Erythroblast (primary cell): Measurements from ENCODE around the gene DZIP3.

Experiments used
- DNase-seq, 2 experiments: peaks; one replicate each; lab custom pipeline; 2025; lab: John Stamatoyannopoulos, UW
- GATA1 ChIP-seq: IDR thresholded peaks from 2 replicates; pipeline ENCODE4 v1.6.1; 2011; ENCODE audit warnings: low read depth, mild to moderate bottlenecking, control low read depth, low read length, moderate library complexity
- POLR2A ChIP-seq: IDR thresholded peaks from 2 replicates; pipeline ENCODE4 v1.6.1; 2011; ENCODE audit warnings: mild to moderate bottlenecking, low read length

Gene DZIP3

DNA sequence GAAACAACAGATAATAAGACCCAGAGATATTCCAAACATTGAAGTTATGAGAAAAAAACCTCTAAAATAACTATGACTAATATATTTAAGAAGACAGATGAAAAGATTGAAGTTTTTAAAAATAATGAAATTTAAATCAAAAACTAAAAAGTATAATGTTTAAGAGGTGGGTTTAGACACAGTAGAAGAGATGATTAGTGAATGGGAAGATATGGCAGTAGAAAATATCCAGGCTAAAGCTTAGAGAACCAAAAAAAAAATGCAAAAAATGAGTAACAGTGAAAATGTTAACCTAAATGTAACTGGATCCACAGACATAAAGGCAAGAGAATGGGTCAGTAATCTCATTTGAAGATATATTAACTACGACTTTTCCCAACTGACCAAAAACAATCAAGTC is 115.5 kb downstream of the DZIP3 start:
- no peak for DNase-seq
- TF ChIP-seq GATA1 (no peak), POLR2A (no peak)

DNA sequence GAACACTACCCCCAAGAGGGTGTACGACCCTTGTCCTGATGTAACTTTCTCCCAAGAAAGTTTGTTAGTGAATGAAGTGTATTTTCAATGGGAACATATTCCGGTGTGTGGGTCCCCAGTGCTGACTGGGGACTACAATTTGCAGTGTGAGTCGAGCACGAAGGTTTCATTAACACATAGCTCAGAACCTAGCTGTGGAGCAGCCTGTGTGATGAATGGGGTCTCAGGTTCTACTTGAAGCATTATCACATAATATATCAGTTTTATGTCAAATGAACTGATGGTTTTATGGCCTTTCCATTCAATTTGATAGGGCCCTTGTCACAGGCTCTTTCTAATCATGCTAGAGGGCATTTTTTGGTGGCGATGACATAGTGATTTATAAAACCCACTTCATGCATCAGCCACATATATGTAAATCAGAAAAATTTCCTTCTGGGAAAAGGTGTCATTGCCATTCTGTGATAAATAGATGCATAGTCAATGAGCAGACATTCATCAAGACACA is 123.5 kb downstream of the DZIP3 start:
- TF ChIP-seq POLR2A: no peak
- TF ChIP-seq GATA1: no peak
- DNase-seq: no peak

DNA sequence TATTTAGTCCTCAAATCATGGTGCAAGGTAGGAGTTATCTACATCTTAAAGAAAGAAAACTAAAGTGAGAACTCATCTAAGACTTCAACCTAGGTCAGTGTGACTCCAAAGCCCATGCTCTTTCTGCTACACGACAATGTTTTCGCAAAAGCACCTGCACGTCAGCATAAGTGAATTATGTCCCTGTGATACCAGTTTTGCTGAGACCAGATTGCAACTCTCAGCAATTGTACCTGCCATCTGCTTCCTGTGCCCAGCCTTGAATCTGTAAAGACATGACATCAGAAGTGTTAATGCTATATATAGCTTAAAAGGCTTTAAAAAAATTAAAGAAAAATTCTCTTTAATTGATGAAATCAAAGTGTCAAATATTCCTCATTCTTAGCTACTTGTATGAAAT is 124.3 kb downstream of the DZIP3 start:
- no peak for DNase-seq
- TF ChIP-seq POLR2A (no peak), GATA1 (no peak)

DNA sequence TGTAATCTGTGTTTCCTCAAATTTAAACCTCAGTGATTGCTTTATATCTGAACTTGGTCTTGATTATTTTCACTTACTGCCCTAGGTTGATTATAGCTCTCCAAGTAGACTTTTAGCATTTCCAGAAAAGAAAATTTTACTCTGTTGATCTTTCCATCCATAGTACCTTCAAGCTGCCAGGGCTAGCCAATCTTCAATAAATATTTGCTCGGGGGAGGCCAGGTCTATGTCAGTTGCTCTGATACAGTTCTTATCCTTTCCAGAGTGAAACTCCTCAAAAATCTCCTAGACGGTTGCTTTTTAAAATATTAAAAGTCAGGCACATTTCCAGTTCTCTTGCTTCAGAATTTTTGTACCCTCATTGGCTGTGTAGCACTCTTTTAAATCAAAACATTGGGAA is 128.9 kb downstream of the DZIP3 start:
- no peak for TF ChIP-seq GATA1
- TF ChIP-seq POLR2A: no peak
- no peak for DNase-seq

DNA sequence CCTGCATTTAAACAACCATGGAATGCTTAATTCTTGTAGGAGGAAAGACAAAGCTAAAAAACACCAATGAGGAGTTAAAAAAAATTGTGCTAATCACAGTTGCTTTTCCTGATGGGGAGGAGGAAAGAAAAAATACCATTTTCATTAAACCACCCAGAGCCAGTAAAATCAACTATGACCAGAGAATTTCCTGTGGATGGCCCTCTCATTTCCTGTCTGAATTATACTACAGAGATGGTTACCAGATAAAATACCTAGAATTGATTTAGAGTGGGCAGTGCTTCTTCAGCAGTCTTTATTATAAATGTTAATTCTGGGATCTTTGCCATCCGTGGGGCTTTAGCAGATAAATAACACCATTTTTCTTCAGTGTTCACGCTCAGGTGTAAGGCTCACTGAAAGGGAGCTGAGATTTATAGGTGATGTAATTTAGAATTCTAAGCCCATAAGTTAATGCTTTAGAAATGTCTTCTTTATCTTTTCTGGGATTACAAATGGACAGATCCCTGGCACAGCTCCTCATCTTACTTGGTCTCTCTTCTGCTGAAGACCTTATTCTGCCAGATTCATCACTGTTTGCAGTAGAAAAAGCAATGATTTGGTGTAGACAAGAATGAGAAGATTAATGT is 129.8 kb downstream of the DZIP3 start:
- no peak for DNase-seq
- no peak for TF ChIP-seq POLR2A
- no peak for TF ChIP-seq GATA1

DNA sequence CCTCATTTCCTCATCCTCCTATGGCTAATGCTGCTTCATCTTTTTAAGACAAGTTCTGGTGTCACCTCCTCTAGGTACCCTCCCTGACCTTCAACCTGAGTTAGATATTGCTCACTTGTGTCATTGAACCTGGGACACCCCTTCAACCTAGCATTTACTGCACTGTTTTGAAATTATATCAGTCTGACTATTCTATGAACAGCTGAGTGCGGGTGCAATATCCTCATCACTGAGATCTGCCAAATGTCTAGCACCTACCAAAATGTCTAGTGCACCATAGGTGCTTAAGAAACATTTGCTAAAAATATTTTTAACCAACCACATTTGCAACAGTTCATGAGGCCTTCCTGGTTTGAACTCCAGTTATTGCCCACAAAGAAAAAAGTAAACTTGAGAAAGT is 133.2 kb downstream of the DZIP3 start:
- TF ChIP-seq GATA1 (no peak), POLR2A (no peak)
- DNase-seq: no peak

DNA sequence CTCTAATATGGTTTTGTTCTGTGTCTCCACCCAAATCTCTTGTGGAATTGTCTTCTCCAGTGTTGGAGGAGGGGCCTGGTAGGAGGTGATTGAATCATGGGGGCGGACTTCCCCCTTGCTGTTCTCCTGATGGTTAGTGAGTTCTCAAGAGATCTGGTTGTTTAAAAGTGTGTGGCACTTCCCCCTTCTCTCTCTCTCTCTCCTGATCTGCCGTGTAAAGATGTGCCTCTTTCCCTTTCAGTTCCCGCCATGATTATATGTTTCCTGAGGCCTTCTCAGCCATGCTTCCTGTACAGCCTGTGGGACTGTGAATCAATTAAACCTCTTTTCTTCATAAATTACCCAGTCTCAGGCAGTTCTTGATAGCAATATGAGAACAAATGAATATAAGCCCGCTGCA is 134.6 kb downstream of the DZIP3 start:
- TF ChIP-seq POLR2A (no peak), GATA1 (no peak)

DNA sequence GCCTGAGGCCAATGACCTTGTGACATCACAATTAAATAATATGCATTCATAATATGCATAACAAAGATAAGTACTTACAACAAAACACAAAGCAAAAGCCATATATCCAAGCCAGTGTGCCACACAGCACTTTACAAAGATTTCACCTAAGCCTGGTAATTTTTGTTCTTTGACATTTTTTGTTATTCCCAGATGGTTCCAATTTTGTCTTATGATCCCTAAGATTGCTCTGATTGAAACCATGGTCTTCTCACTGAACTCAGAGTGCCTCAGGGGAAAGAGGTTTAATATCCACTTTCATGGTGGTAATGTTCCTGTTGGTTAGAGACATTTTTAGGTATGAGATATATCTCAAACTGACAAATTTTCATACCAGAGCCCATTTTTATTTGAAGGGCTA is 138.6 kb downstream of the DZIP3 start:
- TF ChIP-seq POLR2A: no peak
- TF ChIP-seq GATA1: no peak
- DNase-seq: no peak

More for the DNA sequence above, 134.6 kb downstream of the DZIP3 start:
- DNase-seq: no peak

DNA sequence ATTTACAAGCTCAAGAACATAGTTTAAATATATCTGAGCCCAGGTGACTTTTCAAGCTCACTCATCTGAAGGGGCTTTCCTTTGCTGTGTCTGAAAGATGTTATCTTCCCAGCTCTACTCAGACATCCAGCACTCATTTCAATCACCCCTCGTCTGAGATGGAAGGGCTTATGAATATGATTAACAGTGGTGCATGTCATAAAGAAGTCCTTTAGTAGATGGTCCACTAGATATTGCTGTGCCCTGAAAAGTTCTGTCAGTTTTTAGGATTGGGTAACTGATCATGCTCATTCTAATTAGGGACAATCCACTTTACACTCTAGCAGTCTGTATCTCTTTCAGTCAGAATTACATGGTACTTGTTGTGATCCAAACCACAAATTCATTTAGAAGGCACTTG is 139.4 kb downstream of the DZIP3 start:
- TF ChIP-seq POLR2A (no peak), GATA1 (no peak)
- no peak for DNase-seq

DNA sequence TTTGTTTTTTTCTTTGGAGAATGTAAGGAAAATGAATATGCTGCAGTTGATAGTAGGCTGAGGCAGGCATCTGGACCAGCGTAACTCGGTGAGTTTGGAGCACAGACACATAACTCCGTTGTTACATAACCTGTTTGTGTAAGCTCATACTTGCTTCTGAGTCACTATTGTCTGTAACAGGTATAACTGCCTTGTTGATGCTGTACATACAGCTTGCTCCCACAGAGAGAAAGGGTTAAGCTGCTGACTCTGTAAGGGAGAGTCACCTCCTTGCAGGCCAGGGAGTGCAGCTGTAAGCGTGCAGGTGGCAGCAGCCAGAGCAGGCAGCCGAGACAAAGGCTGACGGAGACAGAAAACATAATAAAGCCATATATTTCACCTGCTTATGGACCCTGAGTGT is 147.3 kb downstream of the DZIP3 start:
- DNase-seq: no peak
- TF ChIP-seq GATA1 (no peak), POLR2A (no peak)

DNA sequence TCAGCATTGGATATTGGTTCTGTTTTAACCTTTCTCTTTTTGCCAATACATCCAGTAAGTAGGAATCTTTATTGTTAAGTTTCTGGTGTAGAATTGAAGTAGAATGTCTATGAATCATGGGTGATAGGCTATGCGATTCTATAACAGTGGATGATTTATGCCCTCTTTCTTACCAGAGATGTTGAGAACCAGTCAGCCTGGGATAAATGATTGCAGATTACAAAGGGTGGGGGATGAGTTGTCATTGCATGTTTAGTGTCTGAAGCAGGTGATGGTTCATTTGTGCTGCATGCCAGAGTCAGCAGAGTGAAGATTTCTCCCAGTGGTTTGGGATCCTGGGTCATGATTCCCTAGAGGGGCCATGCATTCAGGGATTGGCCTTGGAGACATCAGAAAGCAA is 153.4 kb downstream of the DZIP3 start:
- DNase-seq: no peak
- TF ChIP-seq GATA1 (no peak), POLR2A (no peak)
